NCI-H524 treated with DMSO at 0.1 percent for 48 hours (cell line): ENCODE data around the gene SULT1A2.
"Not testable (repeated sequence)": the region's sequence is repeated elsewhere in the genome, so short reads cannot be mapped to it uniquely, and the experiment has no call there.

Source experiments
- DNase-seq: peaks from one replicate; lab custom pipeline; 2025; lab: John Stamatoyannopoulos, UW

The SULT1A2 gene

DNA sequence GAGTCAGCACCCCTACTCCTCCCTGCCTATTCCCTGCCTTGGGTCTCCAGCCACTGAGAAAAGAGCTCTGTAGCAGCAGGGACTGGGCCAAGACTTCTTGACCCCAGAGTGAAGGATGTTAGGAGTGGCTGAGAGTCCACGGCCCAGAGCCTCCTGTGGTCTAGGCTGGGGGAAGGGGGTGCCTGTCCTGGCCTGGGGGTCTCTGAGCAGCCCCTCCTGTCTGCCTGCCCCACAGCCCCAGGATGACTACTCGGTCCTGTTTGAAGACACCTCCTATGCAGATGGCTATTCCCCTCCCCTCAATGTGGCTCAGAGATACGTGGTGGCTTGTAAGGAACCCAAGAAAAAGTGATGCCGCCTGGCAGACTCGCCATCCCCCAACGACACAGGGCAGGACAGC, 5.5 kb downstream of the SULT1A2 start:
- DNase-seq, result no peak

DNA sequence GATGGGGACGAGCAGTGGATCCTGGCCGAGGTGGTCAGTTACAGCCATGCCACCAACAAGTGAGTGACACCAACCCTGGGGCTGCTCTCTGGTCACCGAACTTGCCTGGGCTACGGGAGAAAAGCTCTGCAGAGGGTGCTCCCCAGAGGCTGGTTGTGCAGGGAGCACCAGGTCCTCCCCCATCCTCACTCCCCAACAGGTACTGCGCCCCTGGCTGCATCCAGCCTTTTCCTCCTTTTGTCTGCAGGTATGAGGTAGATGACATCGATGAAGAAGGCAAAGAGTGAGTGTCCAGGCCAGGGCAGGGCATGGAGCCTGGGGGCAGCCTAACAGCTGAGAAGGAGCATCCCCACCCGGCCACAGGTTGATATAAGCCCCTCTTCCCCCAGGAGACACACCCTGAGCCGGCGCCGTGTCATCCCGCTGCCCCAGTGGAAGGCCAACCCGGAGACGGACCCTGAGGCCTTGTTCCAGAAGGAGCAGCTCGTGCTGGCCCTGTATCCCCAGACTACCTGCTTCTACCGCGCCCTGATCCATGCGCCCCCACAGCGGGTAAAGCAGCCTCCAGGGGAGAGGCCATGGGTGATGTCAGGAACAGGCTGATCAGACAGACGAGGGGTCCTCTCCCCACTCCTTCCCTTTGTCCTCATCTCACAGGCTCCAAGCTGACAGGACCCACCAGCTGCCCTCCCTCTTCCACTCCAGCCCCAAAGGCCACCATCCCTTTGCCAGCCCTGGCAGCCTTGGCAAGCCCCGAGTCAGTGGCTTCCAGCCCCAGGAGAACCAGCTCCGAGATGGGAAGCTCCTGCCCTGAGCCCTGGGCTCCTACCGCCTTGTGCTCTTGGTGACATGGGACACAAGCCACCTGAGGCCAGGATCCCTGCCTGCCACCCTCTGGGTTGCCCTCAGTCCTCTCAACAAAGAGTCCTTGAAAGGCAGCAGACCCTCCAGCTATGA, 6.2 kb downstream of the SULT1A2 start:
- DNase-seq, result no peak

DNA sequence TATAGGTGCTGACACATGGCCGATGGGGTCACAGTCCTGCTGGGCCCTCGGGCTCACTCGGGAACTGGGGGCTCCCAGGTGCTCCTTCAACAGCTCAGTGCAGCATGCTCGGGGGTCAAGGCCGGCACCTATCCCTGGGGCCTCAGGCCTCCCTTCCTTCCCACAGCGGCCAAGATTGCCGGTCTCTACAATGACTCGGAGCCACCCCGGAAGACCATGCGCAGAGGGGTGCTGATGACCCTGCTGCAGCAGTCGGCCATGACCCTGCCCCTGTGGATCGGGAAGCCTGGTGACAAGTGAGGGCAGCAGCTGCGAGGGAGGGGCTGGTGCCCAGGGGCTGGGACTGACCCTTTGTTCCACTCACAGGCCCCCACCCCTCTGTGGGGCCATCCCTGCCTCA, 6.9 kb downstream of the SULT1A2 start:
- no peak for DNase-seq

DNA sequence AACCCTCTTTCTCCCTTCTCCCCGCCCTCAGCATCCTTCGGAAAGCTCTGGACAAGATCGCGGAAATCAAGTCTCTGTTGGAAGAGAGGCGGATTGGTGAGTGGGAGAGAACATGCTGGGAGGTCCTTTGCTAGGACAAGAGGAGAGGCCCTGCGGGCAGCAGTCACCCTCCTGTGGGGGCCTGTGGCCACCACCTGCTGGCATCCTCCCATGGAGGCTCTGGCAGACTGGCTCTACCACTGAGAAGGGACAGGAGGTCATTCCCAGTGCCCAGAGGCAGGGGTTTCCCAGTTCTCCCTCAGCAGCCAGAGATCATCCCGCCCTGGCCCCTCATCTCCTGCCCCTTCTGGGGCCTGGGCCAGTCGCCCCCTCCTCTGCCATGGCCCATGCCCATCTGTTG, 7.8 kb downstream of the SULT1A2 start:
- DNase-seq, result no peak

DNA sequence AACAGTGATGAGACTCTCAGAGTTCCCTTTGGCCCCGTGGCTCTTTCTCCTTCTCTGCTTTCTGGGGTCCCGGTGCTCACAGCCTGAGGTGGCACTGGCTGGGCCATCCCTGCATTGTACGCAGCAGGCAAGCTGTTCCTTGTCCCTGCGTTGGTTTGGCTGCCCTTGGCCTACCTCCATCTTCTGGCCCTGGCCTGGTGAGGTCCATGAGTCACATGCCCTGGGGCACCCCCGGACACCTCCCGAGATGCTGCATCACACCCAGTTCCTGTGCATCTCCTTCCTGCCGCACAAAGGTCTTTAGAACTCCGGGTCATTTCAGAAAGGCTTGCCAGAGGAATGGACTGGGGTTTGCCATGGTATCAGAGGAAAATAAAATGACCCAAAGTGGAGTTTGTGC, 9.5 kb downstream of the SULT1A2 start:
- DNase-seq, result no peak

DNA sequence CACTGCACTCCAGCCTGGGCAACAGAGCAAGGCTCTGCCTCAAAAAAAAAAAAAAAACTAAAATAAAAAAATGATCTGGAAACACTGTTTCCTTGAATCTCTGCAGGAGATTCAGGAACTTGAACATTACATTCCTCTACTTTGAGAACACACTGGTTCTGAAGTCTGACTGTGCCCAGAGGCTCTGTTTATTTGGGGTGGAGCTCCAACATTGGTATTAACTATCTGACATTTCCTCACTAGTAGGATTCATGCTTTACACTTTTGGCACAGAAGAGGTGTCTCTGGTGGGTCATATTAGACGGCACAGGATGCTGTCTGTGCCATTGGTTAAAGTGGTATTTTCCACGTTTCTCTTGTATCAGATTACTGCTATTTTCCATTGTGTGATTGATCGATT, 10.4 kb downstream of the SULT1A2 start:
- DNase-seq, result no peak

DNA sequence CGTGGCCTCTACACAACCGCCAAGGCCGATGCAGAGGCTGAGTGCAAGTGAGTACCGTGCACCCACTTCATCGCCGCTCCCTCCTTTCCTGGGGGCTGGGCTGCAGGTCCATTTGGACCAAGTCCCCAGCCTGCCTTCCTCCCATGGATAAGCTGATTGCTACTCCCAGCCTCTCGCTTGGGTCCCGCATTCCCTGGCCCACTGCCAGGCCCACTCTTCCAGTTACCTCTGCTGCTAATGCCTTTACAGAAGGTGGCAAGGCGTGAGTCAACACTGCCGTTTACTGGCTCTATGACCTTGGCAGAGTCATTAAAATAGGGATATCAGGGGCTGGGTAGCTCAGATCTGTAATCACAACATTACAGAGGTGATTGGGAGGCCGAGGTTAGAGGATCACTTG, 11.2 kb downstream of the SULT1A2 start:
- DNase-seq, result no peak

DNA sequence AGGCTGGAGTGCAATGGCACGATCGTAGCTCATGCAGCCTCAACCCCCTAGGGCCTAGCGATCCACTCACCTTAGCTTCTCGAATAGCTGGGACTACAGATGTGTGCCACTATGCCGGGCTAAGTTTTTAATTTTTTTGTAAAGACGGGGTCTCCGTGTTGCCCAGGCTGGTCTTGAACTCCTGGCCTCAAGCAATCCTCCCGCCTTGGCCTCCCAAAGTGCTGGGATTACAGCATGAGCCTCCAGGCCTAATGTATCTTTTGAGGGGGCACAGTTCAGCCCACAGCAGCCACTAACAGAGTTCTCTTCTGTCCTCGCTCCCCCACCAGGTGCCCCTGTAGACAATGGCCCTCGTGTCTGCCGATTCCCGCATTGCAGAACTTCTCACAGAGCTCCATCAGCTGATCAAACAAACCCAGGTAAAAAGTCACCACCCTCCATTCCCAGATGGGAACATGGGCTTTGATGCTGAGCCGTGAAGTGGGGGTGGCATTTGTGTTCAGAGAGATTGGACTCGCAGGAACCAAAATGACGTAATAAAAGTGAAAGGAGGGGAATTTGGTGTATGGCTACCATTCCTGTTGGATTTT, 16.0 kb downstream of the SULT1A2 start:
- DNase-seq, result no peak

DNA sequence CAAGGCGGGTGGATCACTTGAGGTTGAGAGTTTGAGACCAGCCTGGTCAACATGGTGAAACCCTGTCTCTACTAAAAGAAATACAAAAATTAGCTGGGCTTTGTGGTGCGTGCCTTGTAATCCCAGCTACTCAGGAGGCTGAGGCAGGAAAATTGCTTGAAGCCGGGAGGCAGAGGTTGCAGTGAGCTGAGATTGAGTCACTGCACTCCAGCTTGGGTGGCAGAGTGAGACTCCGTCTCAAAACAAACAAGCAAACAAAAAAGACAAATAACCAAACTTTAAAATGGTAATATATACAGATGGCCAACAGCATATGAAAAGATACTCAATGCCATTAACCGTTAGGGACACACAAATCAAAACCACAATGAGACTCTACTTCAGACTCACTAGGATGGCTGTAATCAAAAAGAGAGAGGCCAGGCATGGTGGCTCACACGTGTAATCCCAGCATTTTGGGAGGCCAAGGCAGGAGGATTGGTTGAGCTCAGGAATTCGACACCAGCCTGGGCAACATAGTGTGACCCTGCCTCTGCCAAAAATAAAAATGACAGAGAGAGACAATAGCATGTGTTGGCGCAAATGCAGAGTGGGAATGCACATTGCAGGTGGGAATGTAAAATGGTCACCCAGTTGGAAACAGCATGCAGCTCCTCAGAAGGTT, 21.3 kb downstream of the SULT1A2 start:
- DNase-seq, result no peak

DNA sequence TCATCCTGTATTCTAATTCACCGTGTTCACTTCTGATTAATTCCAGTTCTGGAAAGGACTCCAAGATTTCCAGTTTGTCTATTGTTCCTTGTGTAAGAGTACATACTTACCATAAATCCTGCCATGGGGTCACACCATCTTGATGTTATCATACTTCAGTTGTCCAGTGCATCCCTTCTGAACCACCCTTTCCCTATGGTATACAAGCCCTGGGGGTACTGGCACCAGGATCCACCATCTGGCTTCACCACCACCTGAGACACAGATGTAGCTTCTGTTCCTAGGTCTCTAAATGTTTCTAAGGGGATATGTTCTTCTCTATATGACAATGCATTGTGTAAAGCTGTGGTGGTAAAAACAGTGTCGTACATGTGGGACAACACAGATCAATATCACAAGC, 21.9 kb downstream of the SULT1A2 start:
- no peak for DNase-seq

DNA sequence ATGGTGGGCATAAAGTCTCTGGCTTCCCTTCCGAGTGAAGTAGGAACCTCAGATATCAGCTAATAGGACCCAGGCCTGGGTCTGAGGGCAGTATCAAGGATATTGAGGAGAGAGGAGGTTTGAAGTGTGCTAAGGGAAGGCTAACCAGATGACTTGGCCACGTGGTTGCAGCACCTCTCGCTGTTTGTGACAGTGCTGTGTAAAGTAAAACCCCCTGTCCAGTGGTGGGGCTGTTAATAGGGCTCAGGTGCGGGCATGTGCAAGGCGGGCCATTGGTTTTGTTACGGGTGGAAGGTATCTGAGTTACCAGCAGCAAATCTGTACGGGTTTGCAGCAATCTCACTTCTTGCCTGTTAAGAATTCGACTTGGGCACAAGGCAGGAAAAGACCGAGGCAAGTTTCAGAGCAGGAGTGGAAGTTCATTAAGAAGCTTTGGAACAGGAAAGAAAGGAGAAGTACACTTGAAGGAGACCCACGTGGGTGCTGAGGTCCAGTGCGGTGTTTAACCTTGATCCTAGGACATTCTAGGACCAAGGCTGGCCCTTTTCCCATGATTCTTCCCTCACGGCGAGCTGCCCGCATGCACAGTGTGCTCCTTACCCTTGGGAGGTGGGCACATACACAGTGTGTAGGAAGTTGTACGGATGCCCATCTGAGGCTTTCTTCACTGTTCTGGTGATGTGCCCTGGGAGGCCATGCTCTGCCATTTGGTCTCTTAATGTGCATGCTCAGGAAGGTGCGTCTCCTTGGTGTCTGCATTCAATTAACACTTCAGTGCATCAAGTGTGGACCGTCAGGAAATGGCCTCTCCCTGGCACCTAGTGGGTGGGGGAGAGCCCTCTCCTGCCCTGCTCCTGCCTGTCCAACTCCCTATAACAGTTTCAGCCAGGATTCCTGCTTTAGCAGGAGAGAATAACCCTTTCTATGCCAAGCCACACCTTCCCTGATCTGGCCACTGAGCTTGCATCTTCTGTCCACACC, 22.8 kb downstream of the SULT1A2 start:
- no peak for DNase-seq

DNA sequence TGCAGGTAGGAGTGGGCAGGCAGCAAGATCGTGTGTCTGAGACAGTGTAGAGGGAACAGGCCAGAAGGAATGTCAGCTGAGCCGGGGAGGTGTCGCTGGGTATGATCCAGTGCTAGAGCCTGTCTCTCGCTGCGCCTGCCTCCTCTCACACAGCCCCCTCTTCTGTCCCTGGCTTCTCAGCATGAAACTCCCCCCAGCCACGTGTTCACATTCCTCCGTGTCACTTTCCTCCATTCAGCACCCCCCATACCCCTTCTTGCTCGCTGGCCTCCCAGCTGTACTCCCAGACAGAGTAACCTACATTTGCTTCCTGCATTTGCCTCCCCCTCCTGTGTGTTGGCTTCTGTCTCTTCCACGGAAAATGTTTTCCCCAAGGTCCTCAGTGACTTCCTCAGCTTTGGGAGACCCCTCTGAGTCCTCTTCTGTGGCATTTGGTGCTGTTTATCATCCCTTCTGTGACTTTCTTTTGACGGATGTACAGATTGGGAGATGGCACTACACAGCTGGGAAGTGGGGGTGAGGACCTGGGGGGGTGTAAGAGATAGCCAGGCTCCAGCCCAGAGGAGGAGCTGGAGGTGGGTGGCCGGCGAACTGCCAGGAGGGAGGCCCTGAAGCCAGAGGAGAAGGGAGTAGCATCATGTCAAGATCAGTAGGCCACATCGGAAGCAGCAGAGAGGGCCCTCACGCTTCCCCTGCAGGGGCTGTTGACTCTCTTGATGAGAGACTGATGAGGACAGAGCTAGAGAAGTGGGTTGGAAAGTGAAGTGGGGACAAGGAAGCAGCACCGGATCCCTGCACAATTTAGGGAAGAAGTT, 23.9 kb downstream of the SULT1A2 start:
- DNase-seq, result no peak

DNA sequence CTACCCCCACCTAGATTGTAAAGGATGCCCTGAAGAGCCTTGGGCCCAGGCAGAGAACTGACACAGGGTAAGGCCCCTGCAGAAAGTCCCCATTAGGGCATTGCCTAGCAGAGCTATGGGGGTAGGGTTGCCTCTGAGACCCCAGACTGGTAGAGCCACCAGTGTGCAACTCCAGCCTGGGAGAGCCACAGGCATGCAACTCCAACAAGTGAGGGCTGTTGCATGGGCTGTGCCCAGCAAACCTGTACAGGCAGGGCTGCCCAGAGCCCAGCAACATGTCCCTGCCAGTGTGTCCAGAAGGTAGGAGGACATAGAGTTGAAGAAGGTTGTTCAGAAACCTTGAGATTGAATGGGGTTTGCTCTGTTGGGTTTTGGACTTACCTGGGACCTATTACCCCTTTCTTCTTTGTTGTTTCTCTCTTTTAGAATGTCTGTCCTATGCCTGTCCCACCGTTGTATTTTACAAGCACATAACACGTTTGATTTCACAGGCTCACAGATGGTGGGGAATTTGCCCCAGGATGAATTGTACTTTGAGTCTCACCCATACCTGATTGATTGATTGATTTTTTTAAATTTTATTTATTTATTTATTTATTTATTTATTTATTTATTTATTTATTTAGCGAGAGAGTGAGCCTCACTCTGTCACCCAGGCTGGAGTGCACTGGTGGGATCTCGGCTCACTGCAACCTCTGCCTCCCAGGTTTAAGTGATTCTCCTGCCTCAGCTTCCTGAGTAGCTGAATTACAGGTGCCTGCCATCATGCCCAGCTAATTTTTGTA, 26.7 kb downstream of the SULT1A2 start:
- no peak for DNase-seq

DNA sequence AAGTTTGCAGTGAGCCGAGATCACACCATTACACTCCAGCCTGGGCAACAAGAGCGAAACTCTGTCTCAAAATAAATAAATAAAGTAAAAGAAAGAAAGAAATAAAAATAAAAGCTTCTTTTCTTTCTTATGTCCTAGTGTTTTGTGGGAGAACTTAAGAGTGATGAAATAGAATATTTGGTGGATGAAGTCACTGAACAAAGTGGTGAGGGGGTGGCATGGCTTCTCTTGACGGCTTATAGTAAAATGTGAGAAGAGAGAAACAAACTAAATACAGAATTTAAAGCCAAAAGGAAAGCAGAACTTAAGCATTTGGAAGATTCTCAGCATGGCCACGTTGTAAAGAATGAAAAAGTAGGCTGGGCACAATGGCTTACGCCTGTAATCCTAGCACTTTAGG, 27.8 kb downstream of the SULT1A2 start:
- DNase-seq, result no peak

DNA sequence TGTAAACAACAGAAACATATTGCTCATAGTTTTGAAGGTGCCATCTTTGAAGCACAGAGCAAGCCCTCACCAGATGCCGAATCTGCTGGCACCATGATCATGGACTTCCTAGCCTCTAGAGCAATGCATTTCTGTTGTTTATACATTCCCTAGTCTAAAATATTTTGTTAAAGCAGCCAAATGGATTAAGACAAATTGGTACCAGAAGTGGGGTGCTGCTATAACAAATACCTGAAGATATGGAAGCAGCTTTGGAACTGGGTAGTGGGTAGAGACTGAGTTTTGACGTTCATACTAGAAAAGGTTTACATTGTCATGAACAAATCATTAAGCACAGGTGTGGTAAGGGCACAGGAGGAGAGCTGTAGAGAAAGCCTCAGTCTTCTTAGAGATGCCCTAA, 29.6 kb downstream of the SULT1A2 start:
- no peak for DNase-seq

DNA sequence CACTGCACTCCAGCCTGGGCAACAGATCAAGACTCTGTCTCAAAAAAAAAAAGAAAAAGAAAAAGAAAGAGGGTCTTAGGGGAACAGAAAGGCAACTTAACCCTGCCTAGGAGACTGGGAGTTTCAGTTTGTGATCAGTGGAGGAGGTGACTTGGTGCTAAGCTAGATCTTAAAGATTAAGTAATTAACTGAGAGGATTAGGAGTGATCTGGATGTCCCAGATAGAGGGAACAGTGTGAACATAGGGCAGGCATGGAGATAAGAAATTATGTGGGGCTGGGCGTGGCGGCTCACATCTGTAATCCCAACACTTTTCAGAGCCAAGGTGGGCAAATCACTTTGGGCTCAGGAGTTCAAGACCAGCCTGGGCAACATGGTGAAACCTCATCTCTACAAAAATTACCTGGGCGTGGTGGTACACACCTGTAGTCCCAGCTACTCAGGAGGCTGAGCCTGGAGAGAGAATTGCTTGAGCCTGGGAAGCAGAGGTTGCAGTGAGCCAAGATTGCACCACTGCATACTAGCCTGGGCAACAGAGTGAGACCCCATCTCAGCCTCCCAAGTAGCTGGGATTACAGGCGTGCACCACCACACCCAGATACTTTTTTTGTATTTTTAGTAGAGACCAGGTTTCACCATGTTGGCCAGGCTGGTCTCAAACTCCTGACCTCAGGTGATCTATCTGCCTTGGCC, 30.5 kb downstream of the SULT1A2 start:
- DNase-seq, result not testable (repeated sequence)

DNA sequence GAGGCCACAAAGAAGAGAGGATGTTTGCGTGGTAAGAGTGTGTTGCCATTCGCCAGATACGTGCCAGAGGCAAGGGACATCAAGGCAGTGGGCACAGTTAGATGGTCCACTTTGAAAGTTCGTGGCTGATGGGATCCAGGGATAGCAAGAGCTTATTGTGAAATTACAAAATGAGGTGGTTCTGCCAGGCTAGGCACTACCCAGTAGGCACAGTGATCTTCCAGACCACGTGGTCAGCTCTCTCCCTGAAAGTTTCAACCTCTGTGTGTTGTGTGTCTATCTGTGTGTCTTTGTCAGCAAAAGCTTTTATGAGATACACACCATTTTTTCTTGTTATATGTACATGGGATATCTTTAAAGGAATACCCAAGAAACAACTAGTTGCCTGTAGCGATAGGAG, 33.6 kb downstream of the SULT1A2 start:
- no peak for DNase-seq

DNA sequence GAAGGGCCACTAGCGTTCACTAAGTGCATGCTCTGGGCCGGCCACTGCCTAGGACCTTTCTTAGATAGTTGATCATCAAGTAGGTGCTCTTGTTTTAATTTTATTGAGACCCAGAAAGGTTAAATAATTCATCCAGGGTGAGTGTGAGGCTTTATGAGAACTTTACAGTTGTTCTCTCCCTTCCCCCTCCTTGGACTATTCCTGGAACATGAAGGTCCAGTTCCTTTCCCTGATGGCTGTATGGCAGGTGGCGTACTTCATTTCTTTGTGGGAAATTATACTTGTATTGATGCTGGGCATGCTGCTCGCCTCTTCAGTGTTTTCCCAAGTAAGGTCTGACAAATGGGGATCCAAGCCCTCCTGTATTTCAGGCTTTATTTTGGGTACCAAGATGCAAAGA, 34.7 kb downstream of the SULT1A2 start:
- no peak for DNase-seq

DNA sequence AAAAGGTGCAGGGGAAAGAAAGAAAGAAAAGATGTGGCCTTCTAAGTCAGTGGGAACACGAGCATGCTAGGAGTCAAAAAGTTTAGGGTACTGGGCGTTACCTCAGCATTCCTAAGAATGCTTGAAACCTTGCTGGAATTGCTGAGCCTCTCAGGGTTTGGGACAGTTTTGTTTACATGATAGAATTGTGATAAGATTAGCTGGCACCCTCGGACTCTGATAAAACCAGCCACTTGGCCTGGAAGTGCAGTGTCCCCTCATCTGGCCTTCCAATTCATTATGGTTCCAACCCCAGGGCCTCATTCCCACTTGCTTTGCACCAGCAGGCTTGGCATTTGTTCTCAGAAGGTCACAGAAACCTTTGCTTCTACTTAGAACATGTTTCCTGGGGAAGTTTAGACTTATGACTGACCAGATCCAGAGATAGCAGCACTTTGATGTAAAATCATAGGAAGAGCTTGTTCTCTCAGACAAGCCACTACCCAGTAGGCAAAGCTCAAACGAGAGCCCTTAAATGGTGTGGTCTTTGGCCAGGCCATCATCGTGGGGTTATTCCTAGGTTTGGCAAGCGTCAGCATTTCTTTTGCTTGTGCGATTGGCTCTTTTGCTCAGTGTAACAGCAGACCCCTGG, 35.2 kb downstream of the SULT1A2 start:
- DNase-seq, result no peak
